ENCODE data around the gene TTC34.

Gene TTC34, protein sequence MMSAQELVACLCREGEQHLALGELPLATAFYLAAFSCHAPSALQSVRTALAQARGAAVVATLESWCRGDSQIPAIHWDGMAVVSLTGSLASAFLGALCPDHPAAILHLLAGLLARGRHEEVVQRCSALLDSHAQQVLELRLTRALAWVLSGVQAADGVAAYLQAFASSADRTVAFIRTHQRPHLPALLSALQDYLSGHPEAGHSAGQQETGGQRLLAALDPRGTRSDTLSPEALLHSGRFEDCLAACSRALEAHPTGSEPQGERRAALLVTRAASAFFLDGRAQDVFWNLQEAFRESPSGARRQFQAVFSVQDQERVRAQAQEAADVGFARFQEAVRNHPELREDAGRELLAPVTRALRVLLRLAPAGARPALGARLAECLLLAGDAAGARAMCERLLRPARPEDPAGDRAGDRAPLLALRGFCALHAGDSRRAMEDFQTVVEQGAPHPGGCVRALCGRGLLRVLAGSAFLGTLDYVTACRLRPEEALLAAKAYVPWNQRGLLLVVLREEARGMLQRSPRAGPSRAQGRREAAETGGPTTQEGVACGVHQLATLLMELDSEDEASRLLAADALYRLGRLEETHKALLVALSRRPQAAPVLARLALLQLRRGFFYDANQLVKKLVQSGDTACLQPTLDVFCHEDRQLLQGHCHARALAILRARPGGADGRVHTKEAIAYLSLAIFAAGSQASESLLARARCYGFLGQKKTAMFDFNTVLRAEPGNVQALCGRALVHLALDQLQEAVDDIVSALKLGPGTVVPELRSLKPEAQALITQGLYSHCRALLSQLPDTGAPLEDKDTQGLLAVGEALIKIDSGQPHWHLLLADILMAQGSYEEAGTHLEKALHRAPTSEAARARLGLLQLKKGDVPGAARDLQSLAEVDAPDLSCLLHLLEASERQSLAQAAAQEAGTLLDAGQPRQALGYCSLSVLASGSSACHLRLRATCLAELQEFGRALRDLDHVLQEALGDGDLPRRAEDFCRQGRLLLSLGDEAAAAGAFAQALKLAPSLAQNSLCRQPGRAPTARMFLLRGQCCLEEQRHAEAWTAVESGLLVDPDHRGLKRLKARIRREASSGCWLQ

DNA sequence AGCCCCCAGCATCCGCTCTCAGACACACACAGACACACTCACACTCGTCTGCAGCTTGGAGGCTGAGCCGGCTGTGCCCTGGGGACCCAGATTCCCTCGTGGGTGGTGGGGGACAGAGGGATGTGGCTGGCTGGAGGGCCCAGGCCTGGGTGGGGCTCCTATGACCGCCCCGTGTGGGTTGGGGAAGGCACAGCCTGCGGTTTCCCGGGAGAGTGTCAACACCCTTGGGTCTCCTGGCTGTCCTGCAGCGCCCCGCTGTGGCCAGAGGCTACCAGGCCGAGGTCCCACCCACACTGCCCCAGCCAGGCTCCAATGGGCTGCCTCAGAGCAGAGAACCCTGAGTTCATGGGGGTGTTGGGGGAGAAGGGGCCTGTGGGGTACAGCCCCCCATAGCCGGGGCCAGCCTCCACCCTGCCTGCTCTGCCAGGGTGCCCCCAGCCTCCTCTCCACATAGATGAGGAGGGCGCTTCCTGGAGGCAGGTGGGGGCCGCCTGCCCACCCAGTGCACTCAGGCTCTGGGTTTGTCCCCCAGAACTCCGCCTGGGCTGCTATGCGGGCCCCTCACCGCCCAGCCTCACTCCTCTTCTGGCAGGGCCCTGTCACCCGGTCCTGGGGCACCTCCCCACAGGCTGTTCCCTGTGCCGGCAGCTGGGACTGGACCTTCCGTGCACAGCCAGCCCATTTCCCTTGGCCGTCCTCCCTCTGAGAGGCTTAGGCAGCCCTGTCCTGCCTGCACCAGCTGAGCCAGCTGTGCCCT, at the start of gene TTC34:
TTC34 (minus strand) TSS at position 159 of the 757 bp plus-strand sequence. CDS start 866 bp downstream, outside the sequence.
- no peak for DNase-seq

DNA sequence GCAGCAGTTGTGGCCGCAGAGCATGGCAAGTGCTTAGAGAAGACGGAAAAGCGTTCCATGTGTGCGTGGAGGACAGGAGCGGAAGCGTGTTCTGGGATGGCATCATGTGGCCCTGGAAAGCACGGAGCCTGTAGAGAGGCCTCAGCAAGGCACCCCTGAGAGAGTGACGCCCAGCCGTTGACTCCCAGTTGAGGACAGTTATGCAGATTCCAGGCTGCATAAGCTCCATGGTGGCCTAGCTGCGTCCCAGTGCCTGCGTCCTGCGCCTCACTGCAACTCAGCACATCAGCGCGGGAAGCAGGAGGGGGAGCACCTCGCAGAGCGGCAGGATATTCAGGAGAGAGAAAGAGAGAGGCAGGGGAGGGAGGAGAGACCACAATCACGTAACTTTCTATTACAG, 49.0 kb upstream of the TTC34 start:
- DNase-seq = no peak

DNA sequence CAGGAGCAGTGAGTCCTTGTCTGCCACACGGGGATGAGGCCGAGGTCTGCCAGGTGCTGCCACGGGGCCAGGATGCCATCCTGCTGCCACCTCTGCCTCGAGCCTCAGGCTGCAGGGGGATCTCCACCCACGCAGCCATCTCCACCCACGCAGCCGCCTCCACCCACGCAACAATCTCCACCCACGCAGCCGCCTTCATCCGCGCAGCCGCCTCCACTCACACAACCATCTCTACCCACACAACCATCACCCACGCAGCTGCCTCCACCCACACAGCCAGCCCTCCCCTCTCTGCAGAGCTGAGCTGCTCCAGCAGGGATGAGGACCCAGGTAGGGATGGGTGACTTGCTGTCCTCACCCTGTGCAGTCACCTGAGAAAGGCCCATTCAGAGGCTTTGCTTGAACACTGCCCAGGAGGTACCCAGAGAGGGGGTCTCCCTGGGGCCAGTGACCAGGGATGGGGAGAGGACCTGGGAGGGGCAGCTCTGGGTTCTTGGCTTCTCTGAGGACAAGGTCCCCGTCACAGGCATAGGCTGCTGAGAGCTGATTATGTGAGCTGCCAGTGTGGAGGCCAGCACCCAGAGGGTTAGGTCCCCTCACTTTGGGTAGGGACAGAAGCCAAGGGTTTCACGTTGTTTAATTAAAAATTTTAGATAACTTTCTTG, 46.6 kb upstream of the TTC34 start:
- DNase-seq = no peak

DNA sequence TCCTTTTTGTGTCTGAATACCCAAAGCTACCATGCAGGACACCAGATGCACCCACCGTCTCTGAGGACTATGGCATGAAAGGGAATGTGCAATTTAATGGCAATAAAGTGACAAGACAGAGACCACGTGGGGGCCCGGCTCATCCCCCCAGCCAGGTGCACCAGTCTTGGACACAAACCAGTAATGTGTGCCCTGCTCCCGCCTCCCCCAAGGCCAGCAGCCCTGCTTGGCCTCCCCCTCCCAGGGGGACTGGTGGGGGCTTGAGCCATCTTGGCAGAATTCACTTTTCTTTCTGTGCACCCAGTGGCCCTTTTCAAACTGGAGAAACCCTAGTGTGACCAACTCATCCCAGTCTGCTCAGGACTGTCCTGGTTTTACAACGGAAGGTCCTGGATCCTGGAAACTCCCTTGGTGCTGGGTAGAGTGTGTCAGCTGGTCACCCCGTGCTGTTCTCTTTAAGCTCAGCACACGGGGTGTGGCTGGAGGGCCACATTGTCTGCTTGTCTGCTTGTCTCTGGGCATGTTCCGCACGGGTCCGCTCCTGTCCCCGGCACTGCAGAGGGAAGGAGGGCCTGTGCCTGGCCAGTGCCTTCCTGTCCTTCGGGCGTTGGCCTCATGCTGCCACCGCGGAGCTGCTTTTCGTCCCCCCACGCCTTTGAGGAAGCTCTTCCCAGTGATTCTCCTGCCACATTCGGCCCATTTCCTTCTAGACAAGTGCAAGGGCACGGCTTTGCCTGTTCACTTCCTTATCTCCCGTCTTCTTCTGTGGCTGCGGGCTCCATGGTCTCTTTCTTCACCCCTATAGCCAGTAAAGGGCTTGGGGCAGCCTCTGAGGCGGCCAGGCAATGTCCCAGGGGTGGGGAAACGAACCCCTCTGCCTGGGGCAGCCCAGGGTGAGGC, 45.8 kb upstream of the TTC34 start:
- DNase-seq = no peak

DNA sequence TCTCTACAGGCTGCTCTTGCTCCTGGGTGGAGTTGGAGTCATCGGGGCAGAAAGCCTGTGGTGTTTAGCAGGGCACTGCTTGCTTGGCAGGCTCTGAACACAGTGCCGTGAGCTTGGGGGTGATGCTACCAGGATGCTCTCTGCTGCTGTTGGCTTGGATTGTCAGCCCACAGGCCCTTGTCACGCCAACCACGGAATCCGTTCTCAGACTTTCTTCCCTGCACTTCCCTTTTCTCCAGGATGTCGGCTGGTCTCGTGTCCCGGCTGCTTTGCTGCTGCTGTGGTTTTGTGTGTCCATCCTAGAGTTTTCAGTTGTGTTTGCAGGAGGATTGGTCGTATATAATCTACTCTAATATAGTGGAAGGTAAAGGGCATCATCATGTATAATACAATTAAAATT, 44.4 kb upstream of the TTC34 start:
- no peak for DNase-seq

DNA sequence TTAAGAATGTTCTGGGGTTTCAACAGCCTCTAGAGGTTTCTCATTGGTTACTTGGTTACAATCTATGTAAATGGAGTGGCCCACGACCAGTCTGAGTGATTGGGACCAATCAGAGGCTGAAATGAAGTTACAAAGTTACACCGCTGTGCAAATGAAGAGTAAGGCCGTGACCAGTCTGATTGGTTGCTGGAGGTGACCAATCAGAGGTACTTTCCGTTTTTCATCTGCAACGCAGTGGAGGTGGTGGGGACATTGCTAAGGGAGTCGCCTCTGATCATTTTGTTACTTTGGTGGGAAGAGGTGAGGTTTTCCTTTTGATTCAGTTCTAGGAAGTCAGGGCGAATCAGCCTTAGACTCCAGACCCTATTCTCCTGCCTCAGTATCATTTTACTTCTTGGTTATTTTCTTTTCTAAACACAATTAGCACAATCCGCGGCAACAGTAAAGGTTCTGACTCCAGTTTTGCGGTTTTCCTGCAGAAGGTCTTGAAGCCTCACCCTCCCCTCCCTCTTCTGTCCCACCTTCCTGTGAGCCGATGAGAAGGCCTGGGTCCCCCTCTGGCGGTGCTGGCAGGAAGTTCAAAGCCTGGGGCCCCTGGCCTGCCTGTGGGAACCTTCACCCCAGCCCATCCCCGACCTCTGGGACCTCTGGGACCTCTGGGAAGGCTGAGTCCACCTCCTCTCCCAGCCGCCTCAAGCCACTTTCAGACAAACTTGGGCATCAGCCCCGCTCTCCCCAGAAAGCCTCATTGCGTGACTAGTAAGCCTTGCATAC, 38.7 kb upstream of the TTC34 start:
- DNase-seq = peak; percentile 79

DNA sequence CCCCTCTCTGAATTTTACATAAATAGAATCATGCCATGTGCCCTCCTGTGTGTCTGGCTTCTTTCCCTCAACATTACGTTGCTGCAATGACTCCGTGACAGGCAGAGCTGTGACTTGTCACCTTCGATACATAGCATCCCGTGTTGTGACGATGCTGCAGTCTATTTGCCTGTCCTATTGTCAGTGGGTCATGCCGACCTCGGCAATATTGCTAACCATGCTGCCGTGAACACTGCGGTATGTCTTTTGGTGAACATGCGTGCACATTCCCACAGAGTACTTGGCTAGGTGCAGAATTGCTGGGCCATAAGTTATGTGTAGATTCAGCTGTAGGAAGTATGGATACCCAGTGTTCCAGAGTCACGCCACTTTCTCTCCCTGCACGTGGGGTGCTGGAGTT, 36.3 kb upstream of the TTC34 start:
- no peak for DNase-seq

DNA sequence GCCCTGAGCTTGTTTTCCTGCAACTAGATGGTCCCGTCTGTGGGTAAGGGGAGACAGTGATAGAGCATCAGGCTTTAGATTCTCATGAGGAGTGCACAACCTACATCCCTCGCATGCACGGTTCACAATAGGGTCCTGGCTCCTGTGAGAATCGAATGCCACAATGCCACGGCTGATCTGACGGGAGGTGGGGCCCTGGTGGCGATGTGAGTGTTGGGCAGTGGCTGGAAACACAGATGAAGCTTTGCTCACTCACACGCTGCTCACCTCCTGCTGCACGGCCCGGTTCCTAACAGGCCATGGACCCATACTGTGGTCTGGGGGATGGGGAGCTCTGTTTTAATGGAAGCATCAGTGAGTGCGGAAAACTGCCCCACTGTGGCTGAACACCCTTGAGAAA, 35.8 kb upstream of the TTC34 start:
- no peak for DNase-seq

DNA sequence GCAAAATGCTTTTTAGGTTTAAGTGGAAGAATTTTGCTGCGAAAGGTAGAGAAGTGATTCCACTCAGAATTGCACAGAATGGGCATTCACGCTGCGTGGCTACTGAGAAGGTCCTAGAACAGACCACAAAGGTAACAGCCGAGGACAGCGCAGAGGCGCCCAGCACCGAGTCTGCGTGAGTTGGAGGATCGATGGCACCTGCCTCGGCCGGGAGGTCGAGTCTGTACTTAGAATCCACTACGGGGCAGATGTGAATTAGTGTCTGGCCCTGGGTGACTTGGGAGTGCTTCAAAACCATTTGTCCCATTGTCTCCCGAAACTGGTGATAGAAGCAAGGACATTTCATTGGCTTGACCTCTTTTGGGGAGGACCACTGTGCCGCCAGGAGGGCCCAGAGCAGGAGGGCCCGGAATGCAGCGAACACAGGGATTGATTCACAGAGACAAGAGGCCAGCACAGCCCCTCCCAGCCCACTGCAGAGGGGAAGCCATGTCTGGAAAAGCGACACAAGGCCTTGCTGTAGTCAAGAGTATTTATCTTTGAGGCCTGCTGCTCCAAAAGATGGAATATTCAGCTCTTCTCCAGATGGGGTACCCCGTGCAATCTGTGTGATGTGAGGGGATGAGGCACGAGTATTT, 35.0 kb upstream of the TTC34 start:
- no peak for DNase-seq

DNA sequence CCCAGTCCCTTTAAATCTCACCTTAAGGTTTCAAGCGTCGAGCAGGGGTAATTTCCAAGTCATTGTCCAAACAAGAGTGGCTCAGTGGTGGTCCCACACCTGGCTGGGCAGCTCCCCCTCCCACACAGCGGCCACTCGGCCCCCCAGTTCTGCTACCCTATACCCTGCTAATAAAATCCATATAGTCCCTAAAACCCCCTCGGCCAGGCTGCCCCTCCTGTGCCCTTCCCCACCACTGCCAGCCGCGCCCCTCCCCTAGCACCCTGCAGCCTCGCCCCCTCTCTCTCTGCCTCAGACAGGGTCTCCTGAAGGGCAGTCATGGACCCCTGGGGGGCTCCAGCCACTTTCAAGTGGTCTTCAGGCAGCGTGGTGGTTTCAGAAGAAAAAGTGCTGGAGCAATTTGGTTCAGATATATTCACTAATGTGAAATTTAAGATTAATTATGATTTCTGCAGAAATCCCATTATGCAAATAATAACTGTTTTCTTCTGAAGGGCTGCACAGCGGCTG, 34.2 kb upstream of the TTC34 start:
- no peak for DNase-seq

DNA sequence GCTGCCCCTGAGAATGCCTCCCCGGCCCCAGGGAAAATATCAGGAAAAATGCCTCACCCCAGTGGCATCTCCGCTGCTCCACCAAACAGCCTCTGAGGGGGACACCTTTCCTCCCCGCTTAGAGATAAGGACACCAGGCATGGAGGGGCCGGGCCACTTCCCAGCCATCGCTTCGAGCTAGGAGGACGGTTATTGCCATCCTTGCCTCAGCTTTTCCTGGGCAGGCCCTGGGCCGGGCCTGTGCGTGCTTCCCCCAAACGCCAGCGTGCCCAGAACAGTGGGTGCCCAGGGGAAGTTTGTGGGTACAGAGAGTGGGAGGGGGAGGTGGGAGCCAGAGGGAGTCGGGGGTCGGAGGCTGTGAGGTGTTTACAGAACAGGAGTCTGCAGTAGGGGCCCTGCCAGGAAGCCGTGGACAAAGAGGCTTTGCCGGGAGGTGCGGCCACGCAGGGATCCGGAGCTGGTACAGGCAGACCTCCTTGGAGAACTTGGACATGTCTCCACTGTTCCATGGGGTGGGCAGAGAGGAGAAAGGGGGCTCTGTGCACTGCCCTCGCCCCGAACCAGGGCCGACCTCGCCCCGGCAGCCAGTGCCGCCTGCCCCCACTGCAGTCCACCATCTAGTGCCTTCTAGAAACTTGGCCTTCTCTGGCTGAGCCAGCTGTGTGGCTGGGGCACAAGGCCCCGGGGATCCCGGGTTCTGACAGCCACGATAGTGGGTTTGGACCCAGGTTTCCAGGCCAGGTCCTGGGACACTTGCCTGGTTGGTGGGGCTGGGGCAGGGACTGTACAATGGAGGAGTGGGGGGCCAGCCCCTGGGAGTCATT, 33.5 kb upstream of the TTC34 start:
- DNase-seq = no peak

DNA sequence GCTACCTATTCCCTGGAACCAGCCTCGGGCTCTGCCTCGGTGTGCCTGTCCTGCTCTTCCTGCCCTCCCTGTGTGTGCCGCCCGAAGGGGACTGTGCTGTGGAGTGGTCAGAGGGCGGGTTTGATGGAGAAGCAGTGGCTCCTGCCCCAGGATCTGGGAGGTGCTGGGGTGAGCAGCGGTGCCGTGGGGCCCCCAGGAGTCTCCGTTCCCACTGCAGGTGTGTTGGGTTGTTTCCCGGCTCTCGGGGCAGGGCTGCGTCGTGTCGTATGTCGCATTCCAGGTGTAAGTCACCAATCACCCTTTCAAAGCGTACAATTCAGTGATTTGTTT, 32.6 kb upstream of the TTC34 start:
- no peak for DNase-seq

DNA sequence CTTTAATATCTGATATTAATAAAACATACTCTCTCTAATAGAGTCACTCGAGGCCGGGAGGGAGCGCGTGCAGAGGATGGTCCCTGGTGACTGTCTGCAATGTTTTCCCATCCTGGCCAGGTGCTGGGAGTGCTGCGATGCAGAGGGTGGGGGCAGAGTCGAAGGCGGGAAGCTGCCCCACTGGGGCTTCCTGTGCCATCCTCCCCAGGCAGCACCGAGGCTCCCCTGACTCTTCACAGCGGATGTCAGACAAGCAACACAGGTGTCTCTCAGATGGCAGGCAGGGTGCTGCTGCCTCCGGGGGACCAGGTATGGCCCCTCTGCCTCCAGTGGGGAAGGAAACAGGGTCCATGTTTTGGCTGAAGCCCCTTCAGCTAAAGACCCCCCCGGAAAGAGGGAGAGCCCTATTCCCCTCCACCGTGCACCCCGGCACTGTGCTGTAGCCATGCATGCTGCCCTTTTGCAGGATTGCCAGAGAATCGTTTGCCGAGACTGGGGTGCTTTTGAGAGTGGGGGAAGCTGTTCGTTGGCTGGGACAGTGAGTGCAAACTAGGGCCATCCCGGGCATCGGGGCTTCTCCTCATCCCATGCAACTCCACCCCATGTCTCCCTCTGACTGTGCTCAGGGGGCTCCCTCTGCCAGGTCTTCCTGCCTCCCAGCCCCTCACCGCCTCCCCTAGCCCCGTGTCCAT, 32.1 kb upstream of the TTC34 start:
- no peak for DNase-seq

DNA sequence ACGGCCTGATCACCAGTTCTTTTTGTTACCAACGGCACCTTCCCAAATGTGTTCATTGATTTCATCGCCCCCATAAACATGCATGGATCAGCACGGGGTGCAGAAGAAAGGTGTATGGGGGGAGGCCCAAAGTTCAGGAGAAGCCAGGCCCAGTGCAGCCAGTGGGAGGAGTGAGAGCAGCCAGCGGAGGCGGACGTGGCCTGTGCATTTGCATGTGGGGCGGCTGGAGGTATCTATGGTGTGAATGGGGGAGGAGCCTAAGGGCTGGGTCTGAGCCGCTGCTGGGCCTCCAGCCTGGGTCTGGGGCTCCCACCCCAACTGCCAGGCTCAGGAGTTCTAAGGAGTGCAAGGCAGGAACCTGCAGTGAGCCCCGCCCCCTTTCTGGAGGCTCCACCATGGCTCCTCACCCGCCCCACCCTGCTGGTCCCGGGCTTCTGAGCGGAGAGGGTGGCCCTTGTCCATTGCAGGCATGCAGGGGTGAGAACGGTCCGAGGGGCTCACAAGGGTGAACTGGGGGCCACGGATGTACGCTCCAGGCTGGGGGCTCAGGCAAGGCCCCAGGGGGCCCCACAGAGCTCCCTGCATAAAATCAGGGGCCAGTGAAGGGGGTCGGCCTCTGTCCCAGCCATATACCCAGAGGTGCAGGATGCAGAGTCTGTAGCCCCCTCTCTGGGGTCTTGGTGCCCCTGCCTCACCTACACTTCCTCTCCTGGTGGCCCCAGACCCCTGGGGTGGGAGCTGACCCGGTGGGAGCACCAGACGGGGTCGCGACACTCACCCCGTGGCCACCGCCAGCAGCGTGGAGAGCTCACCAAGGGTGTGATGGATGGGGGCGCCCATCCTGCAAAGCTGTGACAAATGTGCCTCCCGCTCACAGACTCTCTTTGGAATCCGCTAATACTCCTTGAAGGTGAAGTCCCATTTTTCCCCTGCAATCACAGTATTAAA, 31.3 kb upstream of the TTC34 start:
- no peak for DNase-seq

DNA sequence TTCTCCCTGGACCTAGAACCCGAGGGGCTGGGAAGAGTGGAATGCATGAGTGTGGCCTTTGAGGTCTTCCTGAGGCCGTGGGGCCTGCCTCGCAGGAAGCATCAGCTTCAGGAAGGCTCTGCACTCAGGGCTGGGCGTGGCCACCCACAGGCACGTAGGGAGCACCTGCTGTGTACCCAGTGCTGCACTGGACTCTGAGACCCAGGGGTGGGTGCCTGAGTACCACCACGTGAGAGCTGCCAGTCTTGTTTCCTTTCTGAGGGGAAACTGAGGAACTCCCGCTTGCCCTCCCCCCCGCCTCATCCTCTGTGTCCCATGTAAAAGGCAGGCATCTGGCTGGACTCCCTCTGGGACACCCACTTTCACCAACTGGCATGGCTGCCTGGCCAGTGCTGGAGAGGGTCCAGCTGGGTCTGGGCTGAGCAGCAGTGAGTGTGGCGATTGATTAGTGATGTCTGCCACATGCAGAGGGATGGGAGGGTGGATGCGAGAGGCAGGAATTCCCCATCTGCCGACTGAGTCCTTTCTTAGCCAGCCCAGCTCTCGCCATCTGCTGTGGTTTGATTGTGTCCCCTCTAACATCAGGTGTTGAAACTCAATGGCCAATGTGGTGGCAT, 30.2 kb upstream of the TTC34 start:
- DNase-seq = no peak

DNA sequence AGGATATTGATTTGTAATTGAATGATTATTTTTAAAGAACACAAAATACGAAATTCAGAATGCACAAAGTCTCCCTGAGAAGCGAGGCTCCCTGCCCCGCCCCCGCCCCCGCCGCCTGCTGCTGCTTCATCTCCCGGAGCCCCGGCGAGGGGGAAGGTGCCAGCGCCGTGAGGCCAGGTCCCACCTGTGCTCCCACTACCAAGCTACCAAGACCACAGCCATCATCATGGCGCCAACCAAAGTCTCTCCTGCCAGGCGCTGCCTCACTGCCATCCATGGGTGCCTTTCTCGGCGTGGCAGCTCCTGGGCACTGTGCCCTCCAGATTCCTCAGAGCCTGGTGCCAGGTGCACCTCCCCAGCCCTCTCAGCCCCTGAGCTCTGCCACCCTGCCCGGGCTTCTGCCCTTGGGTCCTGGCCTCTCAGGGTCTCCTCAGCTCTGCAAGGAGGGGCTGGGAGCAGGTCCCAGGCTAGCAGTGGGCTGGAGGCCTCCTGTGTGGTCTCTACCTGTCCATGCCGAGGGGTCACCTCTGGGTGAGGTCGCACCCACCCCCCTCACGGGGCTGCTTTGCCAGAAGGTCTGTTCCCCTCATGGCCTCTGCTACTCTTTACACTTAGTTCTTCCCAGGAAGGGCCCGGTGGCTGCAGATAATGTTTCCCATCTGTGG, 29.4 kb upstream of the TTC34 start:
- DNase-seq = no peak
